ENCODE measurements around the gene STIM2.
"Not testable (repeated sequence)": the region's sequence is repeated elsewhere in the genome, so short reads cannot be mapped to it uniquely, and the experiment has no call there.

DNA sequence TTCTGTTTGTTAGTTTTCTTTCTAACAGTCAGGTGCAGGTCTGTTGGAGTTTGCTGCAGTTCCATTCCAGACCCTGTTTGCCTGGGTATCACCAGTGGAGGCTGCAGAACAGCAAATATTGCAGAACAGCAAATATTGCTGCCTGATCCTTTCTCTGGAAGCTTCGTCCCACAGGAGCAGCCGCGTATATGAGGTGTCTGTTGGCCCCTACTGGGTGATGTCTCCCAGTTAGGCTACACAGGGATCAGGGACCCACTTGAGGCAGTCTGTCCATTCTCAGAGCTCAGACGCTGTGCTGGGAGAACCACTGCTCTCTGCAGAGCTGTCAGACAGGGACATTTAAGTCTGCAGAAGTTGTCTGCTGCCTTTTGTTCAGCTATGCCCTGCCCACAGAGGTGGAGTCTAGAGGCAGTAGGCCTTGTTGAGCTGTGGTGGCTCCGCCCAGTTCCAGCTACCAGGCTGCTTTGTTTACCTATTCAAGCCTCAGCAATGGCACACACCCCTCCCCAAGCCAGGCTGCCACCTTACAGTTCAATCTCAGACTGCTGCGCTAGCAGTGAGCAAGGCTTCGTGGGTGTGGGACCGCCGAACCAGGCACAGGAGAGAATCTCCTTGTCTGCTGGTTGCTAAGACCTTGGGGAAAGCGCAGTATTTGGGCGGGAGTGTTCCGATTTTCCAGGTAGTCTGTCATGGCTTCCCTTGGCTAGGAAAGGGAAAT is 115.0 kb downstream of the STIM2 start:
- TF ChIP-seq EZH2 (IDR thresholded peaks at IDR 0.05; ENCODE audit: borderline replicate concordance, low read length) = not testable (repeated sequence)
- TF ChIP-seq, protein P1, sequence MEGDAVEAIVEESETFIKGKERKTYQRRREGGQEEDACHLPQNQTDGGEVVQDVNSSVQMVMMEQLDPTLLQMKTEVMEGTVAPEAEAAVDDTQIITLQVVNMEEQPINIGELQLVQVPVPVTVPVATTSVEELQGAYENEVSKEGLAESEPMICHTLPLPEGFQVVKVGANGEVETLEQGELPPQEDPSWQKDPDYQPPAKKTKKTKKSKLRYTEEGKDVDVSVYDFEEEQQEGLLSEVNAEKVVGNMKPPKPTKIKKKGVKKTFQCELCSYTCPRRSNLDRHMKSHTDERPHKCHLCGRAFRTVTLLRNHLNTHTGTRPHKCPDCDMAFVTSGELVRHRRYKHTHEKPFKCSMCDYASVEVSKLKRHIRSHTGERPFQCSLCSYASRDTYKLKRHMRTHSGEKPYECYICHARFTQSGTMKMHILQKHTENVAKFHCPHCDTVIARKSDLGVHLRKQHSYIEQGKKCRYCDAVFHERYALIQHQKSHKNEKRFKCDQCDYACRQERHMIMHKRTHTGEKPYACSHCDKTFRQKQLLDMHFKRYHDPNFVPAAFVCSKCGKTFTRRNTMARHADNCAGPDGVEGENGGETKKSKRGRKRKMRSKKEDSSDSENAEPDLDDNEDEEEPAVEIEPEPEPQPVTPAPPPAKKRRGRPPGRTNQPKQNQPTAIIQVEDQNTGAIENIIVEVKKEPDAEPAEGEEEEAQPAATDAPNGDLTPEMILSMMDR (IDR thresholded peaks at IDR 0.05; ENCODE audit: low read length) = not testable (repeated sequence)

All from OCI-LY1 (cell line).